BLaER1 treated with 17β-estradiol and CSF1 and Interleukin-3, amounts not matched to agents 10 nM and 100 nM (cell line): ENCODE measurements around the gene TADA3.

ENCODE experiments used
- H3K27ac ChIP-seq, 11 experiments: shearing (Covaris generic); formaldehyde crosslinking; 2 replicates each; pipeline ENCODE4 v1.8.1; 2022
- H3K27me3 ChIP-seq, 11 experiments: shearing (Covaris generic); formaldehyde crosslinking; 2 replicates each; pipeline ENCODE4 v1.8.1; 2022
- H3K36me3 ChIP-seq, 11 experiments: shearing (Covaris generic); formaldehyde crosslinking; 2 replicates each; pipeline ENCODE4 v1.8.1; 2022
- H3K4me1 ChIP-seq, 10 experiments: shearing (Covaris generic); formaldehyde crosslinking; 2 replicates each; pipeline ENCODE4 v1.8.1; 2022
- H3K4me2 ChIP-seq, 11 experiments: shearing (Covaris generic); formaldehyde crosslinking; 2 replicates each; pipeline ENCODE4 v1.8.1; 2022
- H3K4me3 ChIP-seq, 10 experiments: shearing (Covaris generic); formaldehyde crosslinking; 2 replicates each; pipeline ENCODE4 v1.8.1; 2022
- H3K9ac ChIP-seq, 11 experiments: shearing (Covaris generic); formaldehyde crosslinking; 2 replicates each; pipeline ENCODE4 v1.8.1; 2022
- H3K9me3 ChIP-seq, 11 experiments: shearing (Covaris generic); formaldehyde crosslinking; replicated peaks in 1 of 11; 2 replicates each; pipeline ENCODE4 v1.8.1; 2022
- H4K20me1 ChIP-seq, 11 experiments: shearing (Covaris generic); formaldehyde crosslinking; 2 replicates each; pipeline ENCODE4 v1.8.1; 2022
- Cebpa-rat ChIP-seq, 11 experiments: shearing (Covaris generic); IDR thresholded peaks; 2 replicates each; pipeline ENCODE4 v1.8.1; 2022

TADA3 gene

GRCh38 chr3:9783954-9784353 lies 8.3 kb downstream of the TADA3 start:
- peaks cover 9 to 66% (median 28%) of the 10 kb centered on the region in 11 experiments; a peak in 17 of 22 replicates for H3K36me3 ChIP-seq
- H3K9ac ChIP-seq, result 0 out of 22 replicates have a peak overlapping the region, but pooled peaks of 1 of the 11 experiments have one; percentile 19
- no peak overlapping the region for H3K27ac ChIP-seq
- no peak overlapping the region for H3K4me2 ChIP-seq
- H3K27me3 ChIP-seq, result no peaks in the 10 kb centered on the region
- TF ChIP-seq Cebpa-rat (IDR thresholded peaks at IDR 0.05), result no peak
- H4K20me1 ChIP-seq, result peaks cover 0 to 8% (median 0%) of the 10 kb centered on the region in 11 experiments; a peak in 4 of 22 replicates
- H3K4me1 ChIP-seq, result peaks cover 38 to 54% (median 41%) of the 10 kb centered on the region in 10 experiments
- H3K9me3 ChIP-seq, result no peaks in the 10 kb centered on the region
- no peak overlapping the region for H3K4me3 ChIP-seq

DNA sequence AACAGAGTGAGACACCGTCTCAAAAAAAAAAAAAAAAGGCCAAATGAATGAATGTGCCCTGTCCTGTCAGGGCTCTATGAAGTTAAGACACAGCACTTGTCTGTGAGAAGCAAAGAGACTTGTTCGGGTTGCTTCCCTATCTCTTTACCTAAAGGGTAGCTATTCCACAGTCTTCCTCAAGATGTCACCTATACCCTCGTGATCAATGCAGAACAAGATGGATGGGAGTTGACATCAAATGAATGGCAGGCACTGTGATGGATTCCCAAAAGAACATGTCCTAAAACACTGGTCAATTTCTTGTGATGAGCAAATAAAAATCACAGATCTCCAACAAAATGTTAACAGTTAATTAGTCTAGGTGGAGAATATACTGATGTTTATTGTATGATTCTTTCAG lies 9.5 kb downstream of the TADA3 start:
- Histone ChIP-seq H3K9ac (peak overlapping the region in 5 of 11 experiments; percentile 6 to 79 (median 68); a peak in 6 of 22 replicates), H3K9me3 (no peaks in the 10 kb centered on the region), H3K4me3 (no peak overlapping the region), H3K4me1 (peaks cover 50 to 65% (median 53%) of the 10 kb centered on the region in 10 experiments), H4K20me1 (peaks cover 0 to 16% (median 0%) of the 10 kb centered on the region in 11 experiments; a peak in 5 of 22 replicates), H3K27me3 (peaks cover 0 to 11% (median 0%) of the 10 kb centered on the region in 11 experiments; a peak in 1 of 22 replicates), H3K4me2 (peak overlapping the region; percentile 75 to 95 (median 90)), H3K36me3 (peaks cover 8 to 57% (median 27%) of the 10 kb centered on the region in 11 experiments; a peak in 17 of 22 replicates), H3K27ac (0 out of 22 replicates have a peak overlapping the region, but pooled peaks of 2 of the 11 experiments have one; percentile 12 to 26)
- no peak for TF ChIP-seq Cebpa-rat (IDR thresholded peaks at IDR 0.05)

DNA sequence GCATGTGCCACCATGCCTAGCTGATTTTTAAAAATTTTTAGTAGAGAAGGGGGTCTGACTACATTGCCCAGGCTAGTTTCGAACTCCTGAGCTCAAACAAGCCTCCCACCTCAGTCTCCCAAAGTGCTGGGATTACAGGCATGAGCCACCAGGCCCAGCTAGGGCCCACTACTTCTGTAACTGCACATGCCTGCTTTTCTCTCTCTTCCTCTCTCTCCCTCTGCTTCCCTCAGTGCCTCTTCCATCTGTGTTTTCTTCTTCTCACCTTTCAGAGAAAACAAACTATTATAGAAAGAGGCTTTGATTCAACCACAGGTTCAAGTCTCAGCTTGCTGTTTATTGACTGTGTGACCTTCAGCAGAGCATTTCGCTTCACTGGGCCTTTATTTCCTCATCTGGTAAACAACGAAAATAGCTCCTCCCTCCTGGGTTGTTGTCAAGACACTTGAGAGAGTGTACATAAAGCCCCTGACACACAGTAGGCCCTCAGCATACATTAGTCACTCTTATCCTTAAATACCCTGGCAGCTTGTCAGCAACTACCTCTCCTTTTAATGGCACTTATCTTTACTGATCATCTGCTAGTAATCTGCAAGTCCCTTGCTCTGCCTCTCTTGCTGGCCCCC lies 10.2 kb downstream of the TADA3 start:
- H3K27me3 ChIP-seq, result peaks cover 0 to 16% (median 0%) of the 10 kb centered on the region in 11 experiments; a peak in 1 of 22 replicates
- peak overlapping the region; percentile 20 to 80 (median 68); a peak in 18 of 22 replicates for H3K9ac ChIP-seq
- H3K4me1 ChIP-seq, result peaks cover 57 to 69% (median 60%) of the 10 kb centered on the region in 10 experiments
- H3K36me3 ChIP-seq, result peaks cover 8 to 50% (median 24%) of the 10 kb centered on the region in 11 experiments; a peak in 16 of 22 replicates
- H3K4me2 ChIP-seq, result peak overlapping the region; percentile 75 to 95 (median 90)
- peak overlapping the region in 9 of 11 experiments; percentile 0 to 84 (median 26); a peak in 11 of 22 replicates for H3K27ac ChIP-seq
- peak overlapping the region in 1 of 10 experiments; percentile 26; a peak in 1 of 20 replicates for H3K4me3 ChIP-seq
- peaks cover 0 to 16% (median 0%) of the 10 kb centered on the region in 11 experiments; a peak in 6 of 22 replicates for H4K20me1 ChIP-seq
- no peak for TF ChIP-seq Cebpa-rat (IDR thresholded peaks at IDR 0.05)
- H3K9me3 ChIP-seq, result no peaks in the 10 kb centered on the region

DNA sequence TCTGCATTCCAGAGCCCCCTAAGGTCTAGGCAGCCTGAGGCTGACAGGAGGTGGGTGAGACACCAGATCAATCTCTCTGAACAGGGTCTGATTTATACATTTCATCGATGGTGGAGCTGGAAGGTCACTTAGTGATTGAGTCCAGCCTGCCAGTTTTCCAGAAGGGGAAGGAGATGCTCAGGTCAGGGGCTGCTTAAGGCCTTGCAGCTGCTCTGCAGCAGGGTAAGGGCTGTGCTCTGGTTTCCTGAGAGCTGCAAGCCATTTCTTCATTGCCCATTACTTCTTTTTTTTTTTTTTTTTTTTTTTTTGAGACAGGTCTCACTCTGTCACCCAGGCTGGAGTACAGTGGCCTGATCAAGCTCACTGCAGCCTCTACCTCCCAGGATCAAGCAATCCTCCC lies 10.7 kb downstream of the TADA3 start:
- H3K4me2 ChIP-seq, result peak overlapping the region; percentile 75 to 95 (median 90)
- peaks cover 6 to 45% (median 21%) of the 10 kb centered on the region in 11 experiments; a peak in 16 of 22 replicates for H3K36me3 ChIP-seq
- TF ChIP-seq Cebpa-rat (IDR thresholded peaks at IDR 0.05), result no peak

DNA sequence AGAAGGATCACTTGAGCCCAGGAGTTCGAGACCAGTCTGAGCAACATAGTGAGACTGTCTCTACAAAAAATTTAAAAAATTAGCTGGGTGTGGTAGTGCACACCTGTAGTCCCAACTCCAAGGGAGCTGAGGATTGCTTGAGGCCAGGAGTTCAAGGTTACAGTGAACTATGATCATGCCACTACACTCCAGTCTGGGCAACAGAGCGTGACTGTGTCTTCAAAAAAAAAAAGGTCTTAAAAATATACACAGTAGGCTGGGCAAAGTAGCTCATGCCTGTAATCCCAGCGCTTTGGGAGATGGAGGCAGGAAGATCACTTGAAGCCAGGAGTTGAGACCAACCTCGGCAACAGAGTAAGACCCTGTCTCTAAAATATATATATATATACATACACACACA lies 11.4 kb downstream of the TADA3 start:
- Histone ChIP-seq H3K27me3 (peaks cover 0 to 26% (median 0%) of the 10 kb centered on the region in 11 experiments; a peak in 5 of 22 replicates), H3K9me3 (no peaks in the 10 kb centered on the region), H3K4me1 (peaks cover 57 to 68% (median 63%) of the 10 kb centered on the region in 10 experiments), H3K9ac (peak overlapping the region in 10 of 11 experiments; percentile 63 to 80 (median 72); a peak in 20 of 22 replicates), H3K36me3 (peaks cover 6 to 38% (median 16%) of the 10 kb centered on the region in 11 experiments; a peak in 16 of 22 replicates), H3K4me3 (peak overlapping the region in 4 of 10 experiments; percentile 24 to 35 (median 27); a peak in 4 of 20 replicates), H3K27ac (peak overlapping the region; percentile 73 to 95 (median 82); a peak in 20 of 22 replicates), H4K20me1 (peaks cover 0 to 16% (median 0%) of the 10 kb centered on the region in 11 experiments; a peak in 6 of 22 replicates), H3K4me2 (peak overlapping the region; percentile 75 to 95 (median 90))
- no peak for TF ChIP-seq Cebpa-rat (IDR thresholded peaks at IDR 0.05)

More for the DNA sequence above, 10.7 kb downstream of the TADA3 start:
- H3K9me3 ChIP-seq, result no peaks in the 10 kb centered on the region
- H4K20me1 ChIP-seq, result peaks cover 0 to 16% (median 0%) of the 10 kb centered on the region in 11 experiments; a peak in 6 of 22 replicates
- H3K4me3 ChIP-seq, result peak overlapping the region in 2 of 10 experiments; percentile 26 to 29; a peak in 1 of 20 replicates
- peaks cover 0 to 22% (median 0%) of the 10 kb centered on the region in 11 experiments; a peak in 2 of 22 replicates for H3K27me3 ChIP-seq
- H3K27ac ChIP-seq, result peak overlapping the region in 8 of 11 experiments; percentile 12 to 94 (median 36); a peak in 11 of 22 replicates
- H3K9ac ChIP-seq, result peak overlapping the region; percentile 20 to 80 (median 68); a peak in 19 of 22 replicates
- peaks cover 57 to 71% (median 64%) of the 10 kb centered on the region in 10 experiments for H3K4me1 ChIP-seq

DNA sequence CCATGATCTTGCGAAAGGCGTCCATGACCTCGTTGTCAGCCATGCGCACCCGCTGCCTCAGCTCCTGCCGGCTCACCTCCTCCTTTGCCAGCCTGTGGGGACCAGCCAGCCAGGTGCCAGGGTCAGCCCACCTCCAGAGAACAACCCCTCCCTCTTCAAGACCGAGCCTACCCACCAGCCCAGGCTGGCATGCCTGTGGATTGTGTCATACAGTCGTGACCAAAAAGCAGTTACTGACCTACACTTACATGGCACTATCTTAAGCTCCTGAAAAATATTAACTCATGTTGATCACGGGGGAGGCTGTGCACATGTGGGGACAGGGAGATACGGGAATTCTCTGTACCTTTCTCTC lies 11.8 kb downstream of the TADA3 start:
- Histone ChIP-seq H3K4me2 (peak overlapping the region; percentile 75 to 95 (median 90)), H3K27ac (peak overlapping the region; percentile 73 to 95 (median 82)), H3K36me3 (peaks cover 6 to 33% (median 15%) of the 10 kb centered on the region in 11 experiments; a peak in 16 of 22 replicates), H3K9ac (peak overlapping the region; percentile 55 to 80 (median 71)), H3K4me3 (peak overlapping the region in 7 of 10 experiments; percentile 12 to 35 (median 25); a peak in 9 of 20 replicates), H3K9me3 (no peaks in the 10 kb centered on the region), H4K20me1 (peaks cover 0 to 16% (median 0%) of the 10 kb centered on the region in 11 experiments; a peak in 6 of 22 replicates), H3K4me1 (peaks cover 55 to 68% (median 60%) of the 10 kb centered on the region in 10 experiments), H3K27me3 (peaks cover 0 to 31% (median 0%) of the 10 kb centered on the region in 11 experiments; a peak in 6 of 22 replicates)
- TF ChIP-seq Cebpa-rat (IDR thresholded peaks at IDR 0.05), result peak in 1 of 11 experiments; percentile 8; a peak in 1 of 22 replicates

- peak overlapping the region; percentile 75 to 95 (median 90) for H3K4me2 ChIP-seq
- peaks cover 0 to 33% (median 0%) of the 10 kb centered on the region in 11 experiments; a peak in 6 of 22 replicates for H3K27me3 ChIP-seq
- no peak for TF ChIP-seq Cebpa-rat (IDR thresholded peaks at IDR 0.05)
- H3K4me3 ChIP-seq, result peak overlapping the region in 8 of 10 experiments; percentile 12 to 35 (median 24); a peak in 10 of 20 replicates
- no peaks in the 10 kb centered on the region for H3K9me3 ChIP-seq
- H3K9ac ChIP-seq, result peak overlapping the region; percentile 55 to 80 (median 71)
- peaks cover 52 to 68% (median 59%) of the 10 kb centered on the region in 10 experiments for H3K4me1 ChIP-seq
- H3K27ac ChIP-seq, result peak overlapping the region; percentile 73 to 95 (median 82)
- H3K36me3 ChIP-seq, result peaks cover 1 to 28% (median 11%) of the 10 kb centered on the region in 11 experiments; a peak in 15 of 22 replicates
- peaks cover 0 to 16% (median 0%) of the 10 kb centered on the region in 11 experiments; a peak in 6 of 22 replicates for H4K20me1 ChIP-seq
Measured at GRCh38 chr3:9779721-9780457, 12.4 kb downstream of the TADA3 start.
